HL-60 (cell line): Measurements from ENCODE around the gene CDC42EP3.
A peak's percentile ranks its signal among the peaks of the same experiment; 100 is the strongest.

Source experiments
- DNase-seq, 2 experiments: peaks; one replicate each; pipeline ENCODE4 v3.0.0-alpha.2; 2010 to 2020; ENCODE audit warnings: low read depth in 1 of 2, low spot score in 1 of 2
- H3K27ac ChIP-seq: fragments of 250-450 bp; sonication (Bioruptor Pico); replicated peaks from 2 replicates; pipeline ENCODE4 v1.5.1; 2020; ENCODE audit warnings: mild to moderate bottlenecking, moderate library complexity
- H3K27me3 ChIP-seq: fragments of 250-450 bp; sonication (Bioruptor Pico); 2 replicates; pipeline ENCODE4 v1.5.1; 2021; ENCODE audit warnings: mild to moderate bottlenecking, moderate library complexity; ENCODE audit not compliant: insufficient read depth, poor library complexity, severe bottlenecking
- H3K4me3 ChIP-seq: replicated peaks from 2 replicates; pipeline ENCODE4 v1.5.1; 2011; ENCODE audit warnings: mild to moderate bottlenecking, control low read depth, low read length; ENCODE audit not compliant: insufficient read depth
- CTCF ChIP-seq: IDR thresholded peaks from one replicate; pipeline ENCODE4 v1.5.1; 2011; ENCODE audit warnings: low read length, control low read depth, inconsistent platforms; ENCODE audit not compliant: insufficient read depth
- GABPA ChIP-seq: IDR thresholded peaks from 2 replicates; pipeline ENCODE4 v1.6.1; 2012; ENCODE audit warnings: low read depth
- POLR2AphosphoS5 ChIP-seq: IDR thresholded peaks from 2 replicates; pipeline ENCODE4 v1.6.1; 2012; ENCODE audit warnings: low read depth
- REST ChIP-seq: IDR thresholded peaks from 2 replicates; pipeline ENCODE4 v1.6.1; 2012; ENCODE audit warnings: low read depth; ENCODE audit not compliant: insufficient replicate concordance
- SPI1 ChIP-seq: IDR thresholded peaks from 2 replicates; pipeline ENCODE4 v1.6.1; 2012; ENCODE audit warnings: low read depth, mild to moderate bottlenecking, borderline replicate concordance

Gene CDC42EP3

GRCh38 chr2:37670378-37671008, 949 bp downstream of the CDC42EP3 start:
- TF ChIP-seq GABPA: no peak
- no peak for TF ChIP-seq REST
- no peak for TF ChIP-seq SPI1
- no peak for TF ChIP-seq CTCF
- TF ChIP-seq POLR2AphosphoS5: no peak
- Histone ChIP-seq H3K4me3 (peak overlapping the region; percentile 94), H3K27ac (peak overlapping the region; percentile 72), H3K27me3 (no peaks in the 10 kb centered on the region)
- peak in 1 of 2 experiments; percentile 5 for DNase-seq

GRCh38 chr2:37669446-37669845, 2.0 kb downstream of the CDC42EP3 start:
- no peaks in the 10 kb centered on the region for H3K27me3 ChIP-seq
- H3K4me3 ChIP-seq: peak overlapping the region; percentile 94
- TF ChIP-seq SPI1: no peak
- no peak for TF ChIP-seq POLR2AphosphoS5
- TF ChIP-seq GABPA: no peak
- TF ChIP-seq CTCF: no peak
- TF ChIP-seq REST: no peak
- DNase-seq: peak in 1 of 2 experiments; percentile 23
- H3K27ac ChIP-seq: no peak overlapping the region

GRCh38 chr2:37667704-37668103, 3.7 kb downstream of the CDC42EP3 start:
- Histone ChIP-seq H3K27ac (no peak overlapping the region), H3K27me3 (no peaks in the 10 kb centered on the region), H3K4me3 (peak overlapping the region; percentile 94; the same call in 1 of the 2 replicates)
- DNase-seq: peak in 1 of 2 experiments; percentile 32
- no peak for TF ChIP-seq GABPA
- TF ChIP-seq REST: no peak
- TF ChIP-seq CTCF: no peak
- no peak for TF ChIP-seq SPI1
- TF ChIP-seq POLR2AphosphoS5: no peak
